Mammary epithelial cell (primary cell): ENCODE data around the gene GTPBP6.
"Not testable (repeated sequence)": the region's sequence is repeated elsewhere in the genome, so short reads cannot be mapped to it uniquely, and the experiment has no call there.

ENCODE experiments used
- CTCF ChIP-seq, 2 donors: IDR thresholded peaks in 1 of 2; conservative IDR thresholded peaks in 1 of 2; 2 replicates each; pipeline ENCODE4 v1.5.1; 2011 to 2012; ENCODE audit warnings: inconsistent platforms in 2 of 2, low read length in 2 of 2, mild to moderate bottlenecking in 2 of 2, control low read depth in 1 of 2, low read depth in 1 of 2; ENCODE audit not compliant: insufficient read depth in 1 of 2; ENCODE audit errors: extremely low read depth in 1 of 2
- EZH2 ChIP-seq: IDR thresholded peaks from 2 replicates; pipeline ENCODE4 v1.6.1; 2012; ENCODE audit warnings: low read length, inconsistent platforms, borderline replicate concordance

GRCh38 chrX:305781-306613, 12.6 kb downstream of the GTPBP6 start:
- TF ChIP-seq CTCF (conservative IDR thresholded peaks at IDR 0.05 in 1 of 2, IDR thresholded peaks at IDR 0.05 in 1 of 2; ENCODE audit: extremely low read depth in 1 of 2, insufficient read depth in 1 of 2, low read depth in 1 of 2, low read length in 2 of 2); EZH2: not testable (repeated sequence)
